Cerebellar cortex (tissue), 1 donor: Measurements from ENCODE around the gene DNAAF9.

Experiments
- DNase-seq: peaks from one replicate; pipeline ENCODE4 v3.0.0-alpha.2; 2015; ENCODE audit warnings: low spot score

Gene DNAAF9

DNA sequence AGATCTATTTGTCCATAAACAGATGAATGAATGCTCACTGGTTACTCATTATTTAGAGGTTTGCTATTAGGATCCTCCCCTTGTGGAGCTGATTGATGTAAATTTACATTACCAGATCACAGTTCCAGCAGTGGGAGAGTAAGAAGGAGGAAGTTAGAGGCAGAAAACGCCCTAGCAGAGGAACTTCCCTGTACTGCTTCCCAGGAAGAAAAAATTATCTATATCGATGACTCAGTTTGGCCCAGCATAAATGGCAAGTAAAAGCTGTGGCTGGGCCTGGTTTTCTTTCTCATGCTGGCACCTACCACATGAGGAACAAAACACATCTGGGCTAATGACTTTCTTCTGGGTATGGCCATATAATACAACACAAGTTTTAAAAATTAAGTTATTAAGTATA lies 35.7 kb downstream of the DNAAF9 start:
- no peak for DNase-seq

DNA sequence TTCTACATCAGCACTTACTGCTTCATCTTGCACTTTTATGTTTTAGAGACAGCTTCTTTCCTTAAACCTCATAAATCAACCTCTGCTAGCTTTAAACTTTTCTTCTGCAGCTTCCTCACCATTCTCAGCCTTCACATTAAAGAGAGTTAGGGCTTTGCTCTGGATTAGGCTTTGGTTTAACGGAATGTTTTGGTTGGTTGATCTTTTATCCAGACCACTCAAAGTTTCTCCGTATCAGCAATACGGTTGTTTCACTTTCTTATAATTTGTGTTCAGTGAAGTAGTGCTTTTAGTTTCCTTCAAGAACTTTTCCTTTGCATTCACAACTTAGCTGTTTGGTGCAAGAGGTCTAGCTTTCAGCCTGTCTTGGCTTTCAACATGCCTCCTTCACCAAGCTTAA lies 40.4 kb downstream of the DNAAF9 start:
- no peak for DNase-seq

DNA sequence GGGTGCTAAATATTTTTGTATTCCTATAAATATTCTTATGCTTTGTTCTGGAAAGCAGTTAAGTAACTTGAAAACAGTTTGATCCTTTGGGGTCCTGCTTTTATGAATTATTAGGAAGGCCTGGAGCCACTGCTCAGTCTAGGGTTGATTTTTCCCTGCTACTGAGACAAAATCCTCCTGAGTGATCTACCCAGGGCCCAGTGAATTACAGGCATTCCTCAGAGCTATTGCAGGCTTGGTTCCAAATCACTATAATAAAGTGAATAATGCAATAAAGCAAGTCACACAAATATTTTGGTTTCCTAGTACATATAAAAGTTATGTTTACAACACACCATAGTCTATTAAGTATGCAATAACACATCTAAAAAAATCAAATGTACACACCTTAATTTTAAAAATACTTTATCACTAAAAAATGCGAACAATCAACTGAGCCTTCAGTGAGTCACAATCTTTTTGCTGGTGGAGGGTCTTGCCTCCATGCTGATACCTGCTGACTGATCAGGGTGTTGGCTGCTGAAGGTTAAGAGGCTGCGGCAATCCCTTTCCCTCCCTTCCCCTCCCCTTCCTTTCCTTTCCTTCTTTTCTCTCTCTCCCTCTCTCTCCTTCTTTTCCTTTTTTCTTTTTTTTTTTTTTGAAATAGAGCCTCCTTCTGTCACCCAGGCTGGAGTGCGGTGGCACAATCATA lies 43.0 kb downstream of the DNAAF9 start:
- DNase-seq: no peak

DNA sequence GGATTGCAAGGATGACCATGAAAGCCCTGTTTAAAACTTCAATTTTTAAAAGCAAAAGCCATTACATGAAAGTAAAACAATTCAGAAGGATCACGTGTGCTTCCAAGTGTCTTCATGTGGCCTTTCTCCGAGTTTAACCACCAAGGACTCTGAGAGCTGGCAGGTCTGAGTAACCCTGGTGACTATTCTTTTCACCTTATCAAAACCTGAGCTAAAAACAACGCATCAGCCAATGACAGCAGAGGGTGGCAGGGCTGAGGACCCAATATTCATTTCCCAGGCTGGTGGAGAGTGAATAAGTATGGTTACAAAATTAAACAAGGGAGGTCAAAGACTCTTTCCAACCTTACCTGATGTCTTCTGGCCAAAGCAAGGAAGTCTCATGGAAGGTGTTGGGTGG lies 46.7 kb downstream of the DNAAF9 start:
- DNase-seq: no peak

DNA sequence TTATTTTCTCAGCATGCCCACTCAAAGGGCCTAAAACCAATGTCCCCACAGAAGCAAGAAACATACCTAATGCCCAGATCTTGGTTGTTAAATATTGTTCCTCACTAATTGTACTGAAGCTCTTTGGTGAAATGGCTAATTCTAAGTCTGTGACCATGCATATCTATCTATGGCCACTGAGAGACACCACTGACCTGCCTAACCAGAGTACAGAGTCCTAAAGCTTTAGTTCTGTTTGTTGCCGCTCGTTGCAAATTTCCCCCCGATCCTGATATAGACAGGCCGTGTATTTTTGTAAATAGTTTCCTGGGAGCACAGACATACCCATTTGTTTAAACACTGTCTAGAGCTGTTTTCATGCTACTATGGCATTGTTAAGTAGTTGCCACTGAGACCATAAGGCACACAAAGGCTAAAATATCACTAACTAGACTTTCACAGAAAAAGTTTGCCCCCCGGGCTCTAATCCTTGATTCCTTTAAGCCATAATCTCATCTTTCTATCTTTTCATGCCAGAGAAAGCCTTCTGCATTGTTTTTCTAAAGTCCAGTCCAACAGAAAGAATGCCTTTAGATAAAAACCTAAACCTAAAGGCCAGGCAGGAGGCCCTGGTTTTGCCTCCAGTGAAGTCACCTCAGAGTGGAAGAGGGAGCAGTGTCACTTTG lies 48.7 kb downstream of the DNAAF9 start:
- no peak for DNase-seq
